ENCODE measurements around the gene ANKUB1.

- TF ChIP-seq CTCF (IDR thresholded peaks at IDR 0.05 in 4 of 5, conservative IDR thresholded peaks at IDR 0.05 in 1 of 5) (no peak), POLR2A (IDR thresholded peaks at IDR 0.05) (no peak)
Measured at GRCh38 chr3:149796026-149796425, 3.7 kb upstream of the ANKUB1 start.

Measured in gastrocnemius medialis (tissue), 4 donors.